Measurements from ENCODE around the gene NUP153.

- no peak for TF ChIP-seq CTCF (IDR thresholded peaks at IDR 0.05)
- no peak for TF ChIP-seq POLR2A (IDR thresholded peaks at IDR 0.05)
These were observed 141.3 kb downstream of the NUP153 start for GRCh38 chr6:17565399-17565798.

Data from lower leg skin (tissue), 3 donors.